SK-N-SH (cell line): Measurements from ENCODE around the gene CDH13.

Experiments used
- GABPA ChIP-seq: IDR thresholded peaks from 2 replicates; pipeline ENCODE4 v1.4.0; 2012; ENCODE audit warnings: low read depth, mild to moderate bottlenecking
- POLR2AphosphoS5 ChIP-seq: IDR thresholded peaks from 2 replicates; pipeline ENCODE4 v1.6.1; 2012; ENCODE audit warnings: low read depth, low read length
- RCOR1 ChIP-seq: fragments of 150-350 bp; IDR thresholded peaks from 2 replicates; pipeline ENCODE4 v1.6.1; 2017; ENCODE audit warnings: antibody characterized with exemption, low read length
- TAF1 ChIP-seq: IDR thresholded peaks from 2 replicates; pipeline ENCODE4 v1.6.1; 2012; ENCODE audit warnings: low read depth, mild to moderate bottlenecking, low read length, moderate library complexity, borderline replicate concordance
- TF ChIP-seq, protein P1 (sequence below): fragments of 200-600 bp; sonication (generic); IDR thresholded peaks from 2 replicates; pipeline ENCODE4 v1.6.1; 2017; ENCODE audit warnings: antibody characterized with exemption, mild to moderate bottlenecking, moderate library complexity
- TF ChIP-seq, protein P2 (sequence below): IDR thresholded peaks from 2 replicates; pipeline ENCODE4; 2012
- TF ChIP-seq, protein P3 (sequence below): IDR thresholded peaks from 2 replicates; pipeline ENCODE4 v1.6.1; 2012; ENCODE audit warnings: mild to moderate bottlenecking, low read depth, low read length, moderate library complexity
- TF ChIP-seq, protein P4 (sequence below): IDR thresholded peaks from 2 replicates; pipeline ENCODE4 v1.4.0; 2012; ENCODE audit warnings: low read depth
- TF ChIP-seq, protein P5 (sequence below): IDR thresholded peaks from 2 replicates; pipeline ENCODE4 v1.4.0; 2012; ENCODE audit warnings: low read depth, borderline replicate concordance

DNA sequence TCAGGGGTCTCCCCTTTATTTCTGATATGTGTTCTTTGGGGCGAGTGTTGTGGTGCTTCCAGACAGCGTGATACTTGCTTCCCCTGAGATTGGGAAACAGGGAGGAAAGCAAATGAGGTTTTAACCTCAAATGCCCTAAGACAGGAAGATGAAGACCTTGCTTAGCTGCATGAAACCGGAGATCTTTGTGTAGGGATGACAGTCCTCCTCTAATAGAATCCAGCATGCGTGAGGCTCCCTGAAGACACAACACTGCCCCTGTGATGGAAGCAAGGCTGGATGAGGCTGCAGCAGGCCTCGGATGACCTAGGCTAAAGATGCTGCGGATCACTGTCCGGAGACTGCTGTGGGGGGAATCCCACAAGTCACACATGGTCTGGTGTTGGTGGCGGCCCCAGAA lies 491.0 kb downstream of the CDH13 start:
- TF ChIP-seq, protein P1, sequence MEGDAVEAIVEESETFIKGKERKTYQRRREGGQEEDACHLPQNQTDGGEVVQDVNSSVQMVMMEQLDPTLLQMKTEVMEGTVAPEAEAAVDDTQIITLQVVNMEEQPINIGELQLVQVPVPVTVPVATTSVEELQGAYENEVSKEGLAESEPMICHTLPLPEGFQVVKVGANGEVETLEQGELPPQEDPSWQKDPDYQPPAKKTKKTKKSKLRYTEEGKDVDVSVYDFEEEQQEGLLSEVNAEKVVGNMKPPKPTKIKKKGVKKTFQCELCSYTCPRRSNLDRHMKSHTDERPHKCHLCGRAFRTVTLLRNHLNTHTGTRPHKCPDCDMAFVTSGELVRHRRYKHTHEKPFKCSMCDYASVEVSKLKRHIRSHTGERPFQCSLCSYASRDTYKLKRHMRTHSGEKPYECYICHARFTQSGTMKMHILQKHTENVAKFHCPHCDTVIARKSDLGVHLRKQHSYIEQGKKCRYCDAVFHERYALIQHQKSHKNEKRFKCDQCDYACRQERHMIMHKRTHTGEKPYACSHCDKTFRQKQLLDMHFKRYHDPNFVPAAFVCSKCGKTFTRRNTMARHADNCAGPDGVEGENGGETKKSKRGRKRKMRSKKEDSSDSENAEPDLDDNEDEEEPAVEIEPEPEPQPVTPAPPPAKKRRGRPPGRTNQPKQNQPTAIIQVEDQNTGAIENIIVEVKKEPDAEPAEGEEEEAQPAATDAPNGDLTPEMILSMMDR = no peak
- TF ChIP-seq, protein P2, sequence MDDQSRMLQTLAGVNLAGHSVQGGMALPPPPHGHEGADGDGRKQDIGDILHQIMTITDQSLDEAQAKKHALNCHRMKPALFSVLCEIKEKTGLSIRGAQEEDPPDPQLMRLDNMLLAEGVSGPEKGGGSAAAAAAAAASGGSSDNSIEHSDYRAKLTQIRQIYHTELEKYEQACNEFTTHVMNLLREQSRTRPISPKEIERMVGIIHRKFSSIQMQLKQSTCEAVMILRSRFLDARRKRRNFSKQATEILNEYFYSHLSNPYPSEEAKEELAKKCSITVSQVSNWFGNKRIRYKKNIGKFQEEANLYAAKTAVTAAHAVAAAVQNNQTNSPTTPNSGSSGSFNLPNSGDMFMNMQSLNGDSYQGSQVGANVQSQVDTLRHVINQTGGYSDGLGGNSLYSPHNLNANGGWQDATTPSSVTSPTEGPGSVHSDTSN = no peak
- TF ChIP-seq, protein P3, sequence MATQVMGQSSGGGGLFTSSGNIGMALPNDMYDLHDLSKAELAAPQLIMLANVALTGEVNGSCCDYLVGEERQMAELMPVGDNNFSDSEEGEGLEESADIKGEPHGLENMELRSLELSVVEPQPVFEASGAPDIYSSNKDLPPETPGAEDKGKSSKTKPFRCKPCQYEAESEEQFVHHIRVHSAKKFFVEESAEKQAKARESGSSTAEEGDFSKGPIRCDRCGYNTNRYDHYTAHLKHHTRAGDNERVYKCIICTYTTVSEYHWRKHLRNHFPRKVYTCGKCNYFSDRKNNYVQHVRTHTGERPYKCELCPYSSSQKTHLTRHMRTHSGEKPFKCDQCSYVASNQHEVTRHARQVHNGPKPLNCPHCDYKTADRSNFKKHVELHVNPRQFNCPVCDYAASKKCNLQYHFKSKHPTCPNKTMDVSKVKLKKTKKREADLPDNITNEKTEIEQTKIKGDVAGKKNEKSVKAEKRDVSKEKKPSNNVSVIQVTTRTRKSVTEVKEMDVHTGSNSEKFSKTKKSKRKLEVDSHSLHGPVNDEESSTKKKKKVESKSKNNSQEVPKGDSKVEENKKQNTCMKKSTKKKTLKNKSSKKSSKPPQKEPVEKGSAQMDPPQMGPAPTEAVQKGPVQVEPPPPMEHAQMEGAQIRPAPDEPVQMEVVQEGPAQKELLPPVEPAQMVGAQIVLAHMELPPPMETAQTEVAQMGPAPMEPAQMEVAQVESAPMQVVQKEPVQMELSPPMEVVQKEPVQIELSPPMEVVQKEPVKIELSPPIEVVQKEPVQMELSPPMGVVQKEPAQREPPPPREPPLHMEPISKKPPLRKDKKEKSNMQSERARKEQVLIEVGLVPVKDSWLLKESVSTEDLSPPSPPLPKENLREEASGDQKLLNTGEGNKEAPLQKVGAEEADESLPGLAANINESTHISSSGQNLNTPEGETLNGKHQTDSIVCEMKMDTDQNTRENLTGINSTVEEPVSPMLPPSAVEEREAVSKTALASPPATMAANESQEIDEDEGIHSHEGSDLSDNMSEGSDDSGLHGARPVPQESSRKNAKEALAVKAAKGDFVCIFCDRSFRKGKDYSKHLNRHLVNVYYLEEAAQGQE = no peak
- TF ChIP-seq, protein P4, sequence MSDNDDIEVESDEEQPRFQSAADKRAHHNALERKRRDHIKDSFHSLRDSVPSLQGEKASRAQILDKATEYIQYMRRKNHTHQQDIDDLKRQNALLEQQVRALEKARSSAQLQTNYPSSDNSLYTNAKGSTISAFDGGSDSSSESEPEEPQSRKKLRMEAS = no peak
- TF ChIP-seq GABPA (no peak), TAF1 (no peak), POLR2AphosphoS5 (no peak), RCOR1 (no peak)
- TF ChIP-seq, protein P5, sequence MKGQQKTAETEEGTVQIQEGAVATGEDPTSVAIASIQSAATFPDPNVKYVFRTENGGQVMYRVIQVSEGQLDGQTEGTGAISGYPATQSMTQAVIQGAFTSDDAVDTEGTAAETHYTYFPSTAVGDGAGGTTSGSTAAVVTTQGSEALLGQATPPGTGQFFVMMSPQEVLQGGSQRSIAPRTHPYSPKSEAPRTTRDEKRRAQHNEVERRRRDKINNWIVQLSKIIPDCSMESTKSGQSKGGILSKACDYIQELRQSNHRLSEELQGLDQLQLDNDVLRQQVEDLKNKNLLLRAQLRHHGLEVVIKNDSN = no peak
